ENCODE data around the gene SPHKAP.

DNA sequence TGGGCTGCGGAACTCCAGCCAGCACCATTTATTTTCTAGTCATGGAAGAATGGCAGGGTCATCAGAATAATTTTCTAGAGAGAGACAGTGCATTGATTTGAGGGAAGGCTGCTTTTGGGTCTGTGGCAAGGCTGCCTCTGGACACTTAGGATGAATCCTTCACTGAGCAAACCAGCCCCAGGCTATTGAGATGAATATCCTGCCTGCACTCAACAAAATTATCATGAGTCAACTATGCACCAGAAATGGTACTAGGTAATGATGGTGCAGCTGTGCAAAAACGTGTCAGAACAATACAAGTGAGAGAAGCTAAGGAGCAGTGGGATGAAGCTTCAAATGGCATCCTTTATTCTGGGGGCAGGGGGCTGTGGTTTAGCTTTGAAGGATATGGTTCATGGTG is 115.8 kb downstream of the SPHKAP start:
- TF ChIP-seq EZH2 (IDR thresholded peaks at IDR 0.05): no peak
- TF ChIP-seq POLR2AphosphoS5 (IDR thresholded peaks at IDR 0.05; ENCODE audit: borderline replicate concordance, low read depth, low read length): no peak

Data from SK-N-MC (cell line).